H1 (cell line): ENCODE data around the gene OR2A2. TPM values are rescaled to one million over a fixed set of nuclear protein-coding genes. Genes with fewer than 3 reads are reported as not detected.

Source experiments
- CTCF ChIA-PET: fragments of 300-600 bp; sonication (Branson Sonifier 250); formaldehyde crosslinking; loops from one replicate; lab custom pipeline; 2021; ENCODE audit not compliant: partially characterized antibody; lab: Charles Lee
- POLR2A ChIA-PET: fragments of 300-600 bp; sonication (Branson Sonifier 250); formaldehyde crosslinking; loops from one replicate; lab custom pipeline; 2021; ENCODE audit warnings: inconsistent platforms; ENCODE audit not compliant: partially characterized antibody; lab: Charles Lee
- DNase-seq, 2 experiments: peaks; one replicate each; pipeline versions ENCODE4 v3.0.0 to v3.0.0-alpha.2; 2010 to 2022; ENCODE audit warnings: low spot score in 2 of 2, low read depth in 1 of 2, mixed read lengths in 1 of 2
- FAIRE-seq: peaks from 2 replicates; lab custom pipeline; 2011; peaks lifted over from hg19 to GRCh38; lab: Jason Lieb, UNC
- H2AFZ ChIP-seq: 2 replicates; pipeline ENCODE4 v1.8.1; 2012; ENCODE audit warnings: low read length, inconsistent platforms
- H2AK5ac ChIP-seq: 2 replicates; pipeline ENCODE4 v1.6.1; 2013; ENCODE audit warnings: low read depth, low read length
- H2BK120ac ChIP-seq: replicated peaks from 2 replicates; pipeline ENCODE3; 2013; ENCODE audit warnings: low read depth, low read length, inconsistent platforms
- H2BK12ac ChIP-seq: 2 replicates; pipeline ENCODE4 v1.6.1; 2013; ENCODE audit warnings: low read depth, low read length
- H2BK15ac ChIP-seq: 2 replicates; pipeline ENCODE4 v1.6.1; 2013; ENCODE audit warnings: low read length
- H2BK20ac ChIP-seq: 2 replicates; pipeline ENCODE4 v1.6.1; 2013; ENCODE audit warnings: low read length
- H2BK5ac ChIP-seq: 2 replicates; pipeline ENCODE4 v1.6.1; 2013; ENCODE audit warnings: low read depth, low read length
- H3K14ac ChIP-seq: 2 replicates; pipeline ENCODE4 v1.6.1; 2013; ENCODE audit warnings: inconsistent platforms; ENCODE audit not compliant: insufficient read length
- H3K18ac ChIP-seq: 2 replicates; pipeline ENCODE4 v1.6.1; 2013; ENCODE audit warnings: low read length; ENCODE audit errors: extremely low read depth
- H3K23ac ChIP-seq: 2 replicates; pipeline ENCODE4 v1.6.1; 2013; ENCODE audit warnings: inconsistent platforms; ENCODE audit not compliant: insufficient read length
- H3K23me2 ChIP-seq: 2 replicates; pipeline ENCODE4 v1.6.1; 2013; ENCODE audit warnings: low read depth, low read length
- H3K27ac ChIP-seq: 2 replicates; pipeline ENCODE4 v1.6.1; 2011; ENCODE audit warnings: low read depth, low read length, inconsistent platforms
- H3K27me3 ChIP-seq, 4 experiments: replicated peaks in 1 of 4; 1 replicate in 1 of 4; 2 replicates in 3 of 4; pipeline versions ENCODE4 v1.6.1 to v1.8.1; 2011 to 2013; ENCODE audit warnings: low read length in 3 of 4, mild to moderate bottlenecking in 3 of 4, inconsistent platforms in 2 of 4, mixed read lengths in 2 of 4, moderate library complexity in 1 of 4; ENCODE audit not compliant: control insufficient read depth in 3 of 4, insufficient read depth in 3 of 4; ENCODE audit errors: extremely low read depth in 1 of 4
- H3K36me3 ChIP-seq, 4 experiments: 2 replicates each; pipeline versions ENCODE4 v1.6.1 to v1.8.1; 2011 to 2013; ENCODE audit warnings: mild to moderate bottlenecking in 4 of 4, low read length in 3 of 4, moderate library complexity in 2 of 4, control low read depth in 1 of 4, inconsistent platforms in 1 of 4; ENCODE audit not compliant: insufficient read depth in 4 of 4, control insufficient read depth in 2 of 4
- H3K4ac ChIP-seq: replicated peaks from 2 replicates; pipeline ENCODE3; 2013; ENCODE audit warnings: low read length, low read depth, mixed read lengths, inconsistent platforms; ENCODE audit not compliant: insufficient read length
- H3K4me1 ChIP-seq, 4 experiments: replicated peaks in 1 of 4; 1 replicate in 1 of 4; 2 replicates in 3 of 4; pipeline versions ENCODE4 v1.6.1 to v1.8.1; 2011 to 2013; ENCODE audit warnings: low read length in 3 of 4, inconsistent platforms in 2 of 4, mixed read lengths in 1 of 4; ENCODE audit not compliant: insufficient read depth in 4 of 4, control insufficient read depth in 3 of 4
- H3K4me2 ChIP-seq, 2 experiments: 2 replicates each; pipeline versions ENCODE4 v1.6.1 to v1.8.1; 2011 to 2013; ENCODE audit warnings: low read depth in 2 of 2, low read length in 2 of 2, control low read depth in 1 of 2, inconsistent platforms in 1 of 2, mild to moderate bottlenecking in 1 of 2; ENCODE audit not compliant: insufficient read depth in 1 of 2
- H3K4me3 ChIP-seq, 4 experiments: fragments of 200-600, 300-600 bp in 1 of 4; sonication (generic), shearing (Covaris generic), sonication (Bioruptor Twin) in 1 of 4; 2 replicates each; pipeline versions ENCODE4 v1.5.1 to v1.8.1; 2011 to 2016; ENCODE audit warnings: low read length in 4 of 4, low read depth in 3 of 4, control low read depth in 2 of 4, inconsistent platforms in 2 of 4, mild to moderate bottlenecking in 2 of 4, mixed read lengths in 1 of 4, moderate library complexity in 1 of 4; ENCODE audit not compliant: insufficient read depth in 2 of 4; ENCODE audit errors: extremely low read depth in 1 of 4
- H3K56ac ChIP-seq: replicated peaks from 2 replicates; pipeline ENCODE3; 2013; ENCODE audit warnings: low read depth, mild to moderate bottlenecking, mixed read lengths, low read length, inconsistent platforms; ENCODE audit not compliant: insufficient read length
- H3K79me1 ChIP-seq: 2 replicates; pipeline ENCODE4 v1.6.1; 2013; ENCODE audit warnings: low read depth, low read length, control low read depth
- H3K79me2 ChIP-seq, 2 experiments: 2 replicates each; pipeline versions ENCODE4 v1.6.1 to v1.8.1; 2012 to 2013; ENCODE audit warnings: low read length in 2 of 2, mild to moderate bottlenecking in 2 of 2, inconsistent platforms in 1 of 2; ENCODE audit not compliant: insufficient read depth in 2 of 2, control insufficient read depth in 1 of 2
- H3K9ac ChIP-seq, 4 experiments: replicated peaks in 1 of 4; 1 replicate in 1 of 4; 2 replicates in 3 of 4; pipeline versions ENCODE4 v1.6.1 to v1.8.1; 2011 to 2013; ENCODE audit warnings: low read depth in 3 of 4, low read length in 3 of 4, control low read depth in 2 of 4, mild to moderate bottlenecking in 2 of 4, moderate library complexity in 2 of 4, inconsistent platforms in 1 of 4; ENCODE audit errors: extremely low read depth in 1 of 4
- H3K9me3 ChIP-seq, 2 experiments: 2 replicates each; pipeline versions ENCODE4 v1.6.1 to v1.8.1; 2012 to 2013; ENCODE audit warnings: mild to moderate bottlenecking in 2 of 2, moderate library complexity in 2 of 2, control low read depth in 1 of 2, inconsistent platforms in 1 of 2, low read depth in 1 of 2, low read length in 1 of 2, mixed read lengths in 1 of 2; ENCODE audit not compliant: insufficient read depth in 2 of 2
- H4K20me1 ChIP-seq, 2 experiments: replicated peaks in 1 of 2; 2 replicates each; pipeline versions ENCODE3 to v1.8.1; 2011 to 2013; ENCODE audit warnings: inconsistent platforms in 2 of 2, low read length in 2 of 2, mild to moderate bottlenecking in 1 of 2; ENCODE audit not compliant: insufficient read depth in 2 of 2, control insufficient read depth in 1 of 2
- H4K5ac ChIP-seq: 2 replicates; pipeline ENCODE4 v1.6.1; 2013; ENCODE audit warnings: low read length, low read depth, mixed read lengths, inconsistent platforms; ENCODE audit not compliant: insufficient read length
- H4K8ac ChIP-seq: 2 replicates; pipeline ENCODE4 v1.8.0; 2013; ENCODE audit warnings: mild to moderate bottlenecking, moderate library complexity, low read length, inconsistent platforms; ENCODE audit not compliant: insufficient read depth; ENCODE audit errors: extremely low read depth
- H4K91ac ChIP-seq: replicated peaks from 2 replicates; pipeline ENCODE3; 2013; ENCODE audit warnings: low read length, mixed read lengths, inconsistent platforms; ENCODE audit not compliant: insufficient read length
- MAFK ChIP-seq: IDR thresholded peaks from 2 replicates; pipeline ENCODE4 v1.6.1; 2012; ENCODE audit warnings: low read depth, mild to moderate bottlenecking, improper control_type of control experiment, low read length
- SAP30 ChIP-seq: fragments of 300-600 bp; sonication (generic); IDR thresholded peaks from 2 replicates; pipeline ENCODE4 v1.7.1; 2012; ENCODE audit warnings: low read length, moderate library complexity, mild to moderate bottlenecking, inconsistent platforms; ENCODE audit not compliant: insufficient read depth, insufficient replicate concordance
- WGBS, 2 experiments: shearing (Covaris generic) in 1 of 2; methylation state at CpG; one replicate each; pipeline versions ENCODE4 v1.1.6 to v1.1.7; 2013 to 2015; ENCODE audit warnings: low lambda C conversion rate in 2 of 2, mixed read lengths in 2 of 2, inconsistent platforms in 1 of 2, low coverage in 1 of 2, missing lambda C conversion rate in 1 of 2; ENCODE audit not compliant: insufficient replicate concordance in 2 of 2, insufficient coverage in 1 of 2, insufficient read length in 1 of 2; ENCODE audit errors: extremely low coverage in 1 of 2, missing lambda C conversion rate in 1 of 2; 5-methylcytosine and 5-hydroxymethylcytosine counted together
- polyA plus RNA-seq, 7 experiments: library from polyadenylated mRNA; depleted of rRNA in 3 of 7; stranded (reverse) in 5 of 7; unstranded in 2 of 7; fragments of >200 nt in 5 of 7; fragments of 200-250 nt in 2 of 7; gene quantifications; 1 replicate in 5 of 7; 2 replicates in 1 of 7; 4 replicates in 1 of 7; pipeline versions ENCODE4 v1.2.1 to v1.2.3, GENCODE V29; 2011 to 2013; ENCODE audit warnings: missing spikeins in 2 of 7, mixed read lengths in 2 of 7
- total RNA-seq: library from RNA; stranded (reverse); fragmentation: NEBNext Ultra II Directional; extraction: Animal tissue kit (Norgen Biotek cat#: 25700); gene quantifications from 2 replicates; pipeline ENCODE4 v1.2.1, GENCODE V29; 2021
- TF ChIP-seq, protein P1 (sequence below): IDR thresholded peaks from 2 replicates; pipeline ENCODE4 v1.6.1; 2012; ENCODE audit warnings: low read length, inconsistent platforms

The OR2A2 gene
- total and polyA plus RNA-seq, 2 of the 8 experiments (the other 6 are each of a cell fraction or from before 2014, with no cell fraction given): not detected

GRCh38 chr7:144113651-144114050, 4.3 kb downstream of the OR2A2 start:
- Histone ChIP-seq H3K36me3 (no peaks in the 10 kb centered on the region), H3K4ac (no peak overlapping the region), H3K23me2 (no peaks in the 10 kb centered on the region), H2BK20ac (no peak overlapping the region), H3K4me2 (no peak overlapping the region), H3K18ac (no peak overlapping the region), H2AFZ (no peak overlapping the region), H2BK12ac (no peak overlapping the region), H3K79me2 (no peaks in the 10 kb centered on the region), H2BK120ac (no peak overlapping the region), H3K23ac (no peak overlapping the region), H2BK5ac (no peak overlapping the region), H4K8ac (no peak overlapping the region), H3K9ac (no peak overlapping the region), H2AK5ac (no peak overlapping the region), H3K14ac (no peak overlapping the region), H3K4me3 (no peak overlapping the region), H4K91ac (no peak overlapping the region), H3K56ac (no peak overlapping the region), H2BK15ac (no peak overlapping the region), H3K27me3 (no peaks in the 10 kb centered on the region), H3K79me1 (no peaks in the 10 kb centered on the region), H3K4me1 (no peaks in the 10 kb centered on the region), H3K27ac (no peak overlapping the region), H4K20me1 (no peaks in the 10 kb centered on the region), H3K9me3 (0 out of 4 replicates have a peak, but pooled peaks cover 0 to under 1% of the 10 kb centered on the region in 2 experiments), H4K5ac (no peak overlapping the region)
- DNase-seq (no peak), FAIRE-seq (no peak)
- ChIA-PET POLR2A (no interaction called here), CTCF (interaction anchor here (0.6 to 0.9 kb wide), 2 partner anchors 15 to 227 kb away, joined by 3 to 5 read pairs; no protein-coding TSS in a partner anchor)
- WGBS, 2 experiments: 77% methylated on average over 1 of the region's 1 CpG; no CpG with 5 or more reads in 1 of the 2 experiments
- TF ChIP-seq SAP30: no peak
- TF ChIP-seq MAFK: no peak
- TF ChIP-seq, protein P1, sequence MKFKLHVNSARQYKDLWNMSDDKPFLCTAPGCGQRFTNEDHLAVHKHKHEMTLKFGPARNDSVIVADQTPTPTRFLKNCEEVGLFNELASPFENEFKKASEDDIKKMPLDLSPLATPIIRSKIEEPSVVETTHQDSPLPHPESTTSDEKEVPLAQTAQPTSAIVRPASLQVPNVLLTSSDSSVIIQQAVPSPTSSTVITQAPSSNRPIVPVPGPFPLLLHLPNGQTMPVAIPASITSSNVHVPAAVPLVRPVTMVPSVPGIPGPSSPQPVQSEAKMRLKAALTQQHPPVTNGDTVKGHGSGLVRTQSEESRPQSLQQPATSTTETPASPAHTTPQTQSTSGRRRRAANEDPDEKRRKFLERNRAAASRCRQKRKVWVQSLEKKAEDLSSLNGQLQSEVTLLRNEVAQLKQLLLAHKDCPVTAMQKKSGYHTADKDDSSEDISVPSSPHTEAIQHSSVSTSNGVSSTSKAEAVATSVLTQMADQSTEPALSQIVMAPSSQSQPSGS: no peak
